Measurements from ENCODE around the gene ADGRG1.
"Not testable (repeated sequence)": the region's sequence is repeated elsewhere in the genome, so short reads cannot be mapped to it uniquely, and the experiment has no call there.

ADGRG1 gene

GRCh38 chr16:57699899-57700298 is 71.5 kb downstream of the ADGRG1 start:
- no peak for DNase-seq (ENCODE audit: low spot score)

- DNase-seq (ENCODE audit: low spot score) = no peak
Observed at GRCh38 chr16:57700781-57701551, 72.5 kb downstream of the ADGRG1 start.

- DNase-seq (ENCODE audit: low spot score) = no peak
Observed at GRCh38 chr16:57701759-57702371, 73.4 kb downstream of the ADGRG1 start.

- DNase-seq (ENCODE audit: low spot score) = no peak
Observed at GRCh38 chr16:57703416-57704010, 75.1 kb downstream of the ADGRG1 start.

- no peak for DNase-seq (ENCODE audit: low spot score)
Observed at GRCh38 chr16:57704011-57704904, 75.8 kb downstream of the ADGRG1 start.

- no peak for DNase-seq (ENCODE audit: low spot score)
Observed at GRCh38 chr16:57704905-57705852, 76.7 kb downstream of the ADGRG1 start.

GRCh38 chr16:57706717-57707116 is 78.3 kb downstream of the ADGRG1 start:
- DNase-seq (ENCODE audit: low spot score) = no peak

GRCh38 chr16:57707331-57707730 is 78.9 kb downstream of the ADGRG1 start:
- DNase-seq (ENCODE audit: low spot score) = no peak

- no peak for DNase-seq (ENCODE audit: low spot score)
Observed at GRCh38 chr16:57708168-57708567, 79.7 kb downstream of the ADGRG1 start.

GRCh38 chr16:57709663-57710062 is 81.2 kb downstream of the ADGRG1 start:
- no peak for DNase-seq (ENCODE audit: low spot score)

GRCh38 chr16:57711346-57711745 is 82.9 kb downstream of the ADGRG1 start:
- DNase-seq (ENCODE audit: low spot score) = no peak

- no peak for DNase-seq (ENCODE audit: low spot score)
Observed at GRCh38 chr16:57711993-57712392, 83.6 kb downstream of the ADGRG1 start.

GRCh38 chr16:57712569-57712968 is 84.1 kb downstream of the ADGRG1 start:
- DNase-seq (ENCODE audit: low spot score) = not testable (repeated sequence)

- DNase-seq (ENCODE audit: low spot score) = no peak
Observed at GRCh38 chr16:57713596-57713995, 85.2 kb downstream of the ADGRG1 start.

- DNase-seq (ENCODE audit: low spot score) = no peak
Observed at GRCh38 chr16:57714047-57714446, 85.6 kb downstream of the ADGRG1 start.
